ENCODE measurements around the gene RBM24. TPM values are rescaled to one million over a fixed set of nuclear protein-coding genes. Genes with fewer than 3 reads are reported as not detected.
"Not testable (repeated sequence)": the region's sequence is repeated elsewhere in the genome, so short reads cannot be mapped to it uniquely, and the experiment has no call there.

Gene RBM24
- total RNA-seq, 2 experiments from 2014 or later = not detected

- ChIA-PET POLR2A (no interaction called here), CTCF (no interaction called here)
- intact Hi-C loops (cut with DNase I, micrococcal nuclease) = no loop called here
- DNase-seq = no peak
- H3K27ac Mint-ChIP-seq = no peak overlapping the region
- no peaks in the 10 kb centered on the region for H3K4me1 Mint-ChIP-seq
- H3K27me3 Mint-ChIP-seq = peaks cover 2% of the 10 kb centered on the region
- no peaks in the 10 kb centered on the region for H3K9me3 Mint-ChIP-seq (ENCODE audit: low read depth)
- no peaks in the 10 kb centered on the region for H3K36me3 Mint-ChIP-seq (ENCODE audit: low read depth)
- no peak overlapping the region for H3K4me3 Mint-ChIP-seq
- no peak for ATAC-seq
Measured at GRCh38 chr6:17313971-17314370, 32.8 kb downstream of the RBM24 start.

GRCh38 chr6:17315262-17315661 is 34.1 kb downstream of the RBM24 start:
- Mint-ChIP-seq H3K36me3 (ENCODE audit: low read depth) (no peaks in the 10 kb centered on the region), H3K4me1 (no peaks in the 10 kb centered on the region), H3K27ac (no peak overlapping the region), H3K4me3 (no peak overlapping the region), H3K27me3 (peaks cover 2% of the 10 kb centered on the region), H3K9me3 (ENCODE audit: low read depth) (no peaks in the 10 kb centered on the region)
- intact Hi-C loops (cut with DNase I, micrococcal nuclease) = no loop called here
- no peak for DNase-seq
- ChIA-PET CTCF (no interaction called here), POLR2A (no interaction called here)
- no peak for ATAC-seq

DNA sequence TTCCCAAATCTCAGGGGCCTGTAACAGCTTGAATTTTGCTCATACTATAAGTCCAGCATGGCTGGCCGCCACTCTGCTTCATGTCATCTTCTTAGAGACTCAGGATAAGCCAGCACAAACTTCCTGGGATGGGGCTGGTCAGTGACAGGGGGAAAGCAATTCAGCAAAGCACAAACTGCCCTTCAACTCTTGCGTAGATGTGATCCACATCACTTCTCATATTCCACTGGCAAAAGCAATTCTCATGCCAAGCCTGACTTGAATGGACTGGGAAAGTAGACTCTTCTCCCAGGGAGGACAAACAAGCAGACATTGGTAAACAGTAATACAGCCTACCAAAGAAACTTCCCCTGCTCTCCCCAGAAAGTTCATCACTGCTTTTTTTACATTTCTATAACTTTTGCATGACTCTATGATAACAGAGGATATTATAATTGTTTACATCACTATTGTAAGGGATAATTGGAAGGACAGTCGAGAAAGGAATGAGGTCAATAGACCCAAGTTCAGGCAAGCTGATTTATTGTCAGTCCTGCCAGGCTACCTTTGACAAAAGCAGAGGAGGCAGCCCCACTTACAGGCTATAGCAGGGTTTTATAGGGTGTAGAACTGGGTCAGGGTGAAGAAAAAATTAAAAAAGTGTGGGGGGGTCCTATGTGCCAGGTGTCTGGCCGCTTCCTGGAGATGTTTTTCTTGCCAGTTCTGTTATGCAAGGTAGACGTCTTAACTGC is 37.4 kb downstream of the RBM24 start:
- no peaks in the 10 kb centered on the region for H3K9me3 Mint-ChIP-seq (ENCODE audit: low read depth)
- no peak for ATAC-seq
- no peak overlapping the region for H3K27ac Mint-ChIP-seq
- no peaks in the 10 kb centered on the region for H3K4me1 Mint-ChIP-seq
- DNase-seq = no peak
- H3K36me3 Mint-ChIP-seq (ENCODE audit: low read depth) = no peaks in the 10 kb centered on the region
- H3K4me3 Mint-ChIP-seq = no peak overlapping the region
- H3K27me3 Mint-ChIP-seq = peaks cover 2% of the 10 kb centered on the region
- ChIA-PET CTCF (no interaction called here), POLR2A (no interaction called here)
- intact Hi-C loops (cut with DNase I, micrococcal nuclease) = no loop called here

DNA sequence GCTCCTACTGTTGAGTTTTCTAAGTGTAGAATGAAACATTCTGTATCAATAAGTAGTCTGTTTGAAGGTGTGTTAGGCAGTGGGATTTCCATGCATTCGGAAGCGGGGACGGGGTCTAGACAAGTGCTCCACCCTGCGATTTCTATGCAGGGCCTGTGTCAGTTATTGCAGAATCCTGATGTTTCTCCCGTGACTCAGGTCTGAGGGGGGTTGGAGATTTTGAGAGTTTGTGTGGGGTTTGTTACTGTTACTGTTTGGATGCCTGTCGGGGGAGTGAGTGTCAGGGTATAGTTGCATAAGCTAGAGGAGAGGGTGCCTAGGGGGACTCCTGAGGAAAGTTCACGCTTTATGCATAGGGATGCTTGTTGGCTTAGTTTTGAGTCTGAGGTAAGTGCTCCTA is 39.1 kb downstream of the RBM24 start:
- DNase-seq; H3K36me3 Mint-ChIP-seq (ENCODE audit: low read depth); ATAC-seq; H3K9me3 Mint-ChIP-seq (ENCODE audit: low read depth); intact Hi-C loops (cut with DNase I, micrococcal nuclease); H3K27me3 Mint-ChIP-seq; POLR2A ChIA-PET; H3K4me1 Mint-ChIP-seq; H3K27ac Mint-ChIP-seq; H3K4me3 Mint-ChIP-seq: not testable (repeated sequence)
- CTCF ChIA-PET = interaction anchor here (0.6 kb wide), 1 partner anchor 25 kb away, joined by 3 read pairs; no protein-coding TSS in a partner anchor

- ATAC-seq = no peak
- intact Hi-C loops (cut with DNase I, micrococcal nuclease) = no loop called here
- no peak overlapping the region for H3K27ac Mint-ChIP-seq
Measured at GRCh38 chr6:17331238-17331637, 50.1 kb downstream of the RBM24 start.

GRCh38 chr6:17334265-17334664 is 53.1 kb downstream of the RBM24 start:
- ATAC-seq (no peak), DNase-seq (no peak)
- Mint-ChIP-seq H3K36me3 (ENCODE audit: low read depth) (no peaks in the 10 kb centered on the region), H3K27ac (no peak overlapping the region), H3K4me3 (no peak overlapping the region), H3K9me3 (ENCODE audit: low read depth) (peaks cover 9% of the 10 kb centered on the region), H3K27me3 (peaks cover 3% of the 10 kb centered on the region), H3K4me1 (no peaks in the 10 kb centered on the region)
- intact Hi-C loops (cut with DNase I, micrococcal nuclease) = no loop called here
- POLR2A ChIA-PET = no interaction called here
- CTCF ChIA-PET = no interaction called here

More at GRCh38 chr6:17331238-17331637, 50.1 kb downstream of the RBM24 start:
- H3K36me3 Mint-ChIP-seq (ENCODE audit: low read depth) = no peaks in the 10 kb centered on the region
- H3K4me3 Mint-ChIP-seq = no peak overlapping the region
- ChIA-PET POLR2A (no interaction called here), CTCF (no interaction called here)
- no peaks in the 10 kb centered on the region for H3K4me1 Mint-ChIP-seq
- DNase-seq = no peak
- H3K9me3 Mint-ChIP-seq (ENCODE audit: low read depth) = peaks cover 9% of the 10 kb centered on the region
- H3K27me3 Mint-ChIP-seq = no peaks in the 10 kb centered on the region

- H3K27ac Mint-ChIP-seq = no peak overlapping the region
- no peak overlapping the region for H3K4me3 Mint-ChIP-seq
- DNase-seq (no peak), ATAC-seq (no peak)
- peaks cover 2% of the 10 kb centered on the region for H3K9me3 Mint-ChIP-seq (ENCODE audit: low read depth)
- ChIA-PET CTCF (no interaction called here), POLR2A (no interaction called here)
- H3K36me3 Mint-ChIP-seq (ENCODE audit: low read depth) = no peaks in the 10 kb centered on the region
- H3K4me1 Mint-ChIP-seq = no peaks in the 10 kb centered on the region
- peaks cover 3% of the 10 kb centered on the region for H3K27me3 Mint-ChIP-seq
- intact Hi-C loops (cut with DNase I, micrococcal nuclease) = no loop called here
Measured at GRCh38 chr6:17336425-17336824, 55.3 kb downstream of the RBM24 start.

- H3K4me3 Mint-ChIP-seq = no peak overlapping the region
- ChIA-PET POLR2A (no interaction called here), CTCF (no interaction called here)
- H3K36me3 Mint-ChIP-seq (ENCODE audit: low read depth) = no peaks in the 10 kb centered on the region
- H3K4me1 Mint-ChIP-seq = no peaks in the 10 kb centered on the region
- DNase-seq (no peak), ATAC-seq (no peak)
- peaks cover 9% of the 10 kb centered on the region for H3K27me3 Mint-ChIP-seq
- intact Hi-C loops (cut with DNase I, micrococcal nuclease) = no loop called here
- H3K27ac Mint-ChIP-seq = no peak overlapping the region
- H3K9me3 Mint-ChIP-seq (ENCODE audit: low read depth) = peaks cover 4% of the 10 kb centered on the region
Measured at GRCh38 chr6:17339308-17339670, 58.1 kb downstream of the RBM24 start.

DNA sequence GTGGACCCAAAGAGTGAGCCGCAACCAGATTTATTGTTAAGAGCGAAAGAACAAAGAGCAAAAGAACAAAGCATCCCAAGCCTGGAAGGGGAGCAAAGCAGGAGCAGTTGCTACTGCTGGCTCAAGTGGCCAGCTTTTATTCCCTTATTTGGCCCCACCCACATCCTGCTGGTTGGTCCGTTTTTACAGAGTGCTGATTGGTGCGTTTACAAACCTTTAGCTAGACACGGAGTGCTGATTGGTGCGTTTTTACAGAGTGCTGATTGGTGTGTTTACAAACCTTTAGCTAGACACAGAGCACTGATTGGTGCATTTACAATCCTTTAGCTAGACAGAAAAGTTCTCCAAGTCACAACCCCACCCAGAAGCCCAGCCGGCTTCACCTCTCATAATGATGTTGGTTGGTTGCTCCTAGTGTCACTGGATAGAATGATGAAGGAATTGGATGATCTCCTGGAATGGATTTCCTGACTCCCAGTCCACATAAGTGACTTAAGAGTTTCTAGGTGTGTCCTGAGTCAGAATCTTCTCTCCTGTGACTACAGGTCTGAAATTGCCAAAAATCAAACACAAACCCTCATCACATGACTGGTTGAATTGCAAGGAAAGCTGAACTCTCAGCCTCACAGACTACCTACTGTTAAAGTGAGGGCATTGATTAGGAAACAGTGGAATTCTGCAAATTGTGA is 60.1 kb downstream of the RBM24 start:
- Mint-ChIP-seq H3K9me3 (ENCODE audit: low read depth) (peaks cover 4% of the 10 kb centered on the region), H3K27ac (no peak overlapping the region), H3K4me1 (no peaks in the 10 kb centered on the region), H3K27me3 (peaks cover 9% of the 10 kb centered on the region), H3K4me3 (no peak overlapping the region), H3K36me3 (ENCODE audit: low read depth) (no peaks in the 10 kb centered on the region)
- ChIA-PET CTCF (interaction anchor here (0.6 kb wide), 1 partner anchor 362 kb away, joined by 3 read pairs; no protein-coding TSS in a partner anchor), POLR2A (no interaction called here)
- ATAC-seq (no peak), DNase-seq (no peak)
- intact Hi-C loops (cut with DNase I, micrococcal nuclease) = no loop called here

- Mint-ChIP-seq H3K9me3 (ENCODE audit: low read depth) (peaks cover 4% of the 10 kb centered on the region), H3K27me3 (peaks cover 9% of the 10 kb centered on the region), H3K4me1 (no peaks in the 10 kb centered on the region), H3K27ac (no peak overlapping the region), H3K36me3 (ENCODE audit: low read depth) (no peaks in the 10 kb centered on the region), H3K4me3 (no peak overlapping the region)
- ATAC-seq (no peak), DNase-seq (no peak)
- ChIA-PET CTCF (no interaction called here), POLR2A (no interaction called here)
- intact Hi-C loops (cut with DNase I, micrococcal nuclease) = no loop called here
Measured at GRCh38 chr6:17341891-17342290, 60.7 kb downstream of the RBM24 start.

DNA sequence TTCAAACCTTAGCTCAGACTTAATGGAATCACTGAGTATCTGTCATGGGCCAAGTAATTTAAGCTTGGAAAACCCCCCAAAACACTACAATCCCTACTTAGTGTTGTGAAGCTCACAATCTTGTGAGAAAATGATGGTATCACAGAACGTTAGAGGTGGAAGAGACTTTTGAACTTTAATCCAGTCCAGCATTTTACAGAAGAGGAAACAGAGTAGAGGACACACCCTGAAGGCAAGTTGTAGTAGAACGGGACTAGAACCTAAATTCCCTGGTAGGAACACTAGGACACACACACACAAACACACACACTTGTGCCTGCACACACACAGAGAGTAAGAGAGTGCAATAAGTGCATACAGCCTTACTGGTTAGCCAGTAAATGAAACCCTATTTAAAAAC is 62.1 kb downstream of the RBM24 start:
- DNase-seq = no peak
- POLR2A ChIA-PET = no interaction called here
- Mint-ChIP-seq H3K4me1 (no peaks in the 10 kb centered on the region), H3K27me3 (peaks cover 6% of the 10 kb centered on the region), H3K9me3 (ENCODE audit: low read depth) (peaks cover 4% of the 10 kb centered on the region), H3K4me3 (no peak overlapping the region), H3K36me3 (ENCODE audit: low read depth) (no peaks in the 10 kb centered on the region), H3K27ac (no peak overlapping the region)
- no peak for ATAC-seq
- intact Hi-C loops (cut with DNase I, micrococcal nuclease) = no loop called here
- CTCF ChIA-PET = interaction anchor here (0.6 kb wide), 1 partner anchor 478 kb away, joined by 4 read pairs; no protein-coding TSS in a partner anchor

All from activated CD4-positive, alpha-beta T cell treated with anti-CD3 and anti-CD28 coated beads for 36 hours (primary cell).